Endothelial cell (in vitro differentiated cells): Measurements from ENCODE around the gene FOXC2. TPM values are rescaled to one million over a fixed set of nuclear protein-coding genes. Genes with fewer than 3 reads are reported as not detected.
A peak's percentile ranks its signal among the peaks of the same experiment; 100 is the strongest.

Experiments
- DNase-seq: peaks from one replicate; pipeline ENCODE4 v3.0.0; 2021; ENCODE audit warnings: low spot score
- H3K27ac Mint-ChIP-seq: one replicate; pipeline ENCODE4 v1.8.0; 2021; ENCODE audit warnings: mixed read lengths, inconsistent platforms; ENCODE audit not compliant: unreplicated experiment
- H3K27me3 Mint-ChIP-seq: one replicate; pipeline ENCODE4 v1.8.0; 2021; ENCODE audit warnings: mild to moderate bottlenecking, moderate library complexity, mixed read lengths, inconsistent platforms; ENCODE audit not compliant: unreplicated experiment
- H3K36me3 Mint-ChIP-seq: one replicate; pipeline ENCODE4 v1.8.0; 2021; ENCODE audit warnings: mild to moderate bottlenecking, low read depth, mixed read lengths, inconsistent platforms; ENCODE audit not compliant: unreplicated experiment
- H3K4me1 Mint-ChIP-seq: one replicate; pipeline ENCODE4 v1.8.0; 2021; ENCODE audit warnings: mild to moderate bottlenecking, mixed read lengths, inconsistent platforms; ENCODE audit not compliant: unreplicated experiment
- H3K4me3 Mint-ChIP-seq: one replicate; pipeline ENCODE4 v1.8.0; 2021; ENCODE audit warnings: mild to moderate bottlenecking, mixed read lengths, inconsistent platforms; ENCODE audit not compliant: unreplicated experiment
- H3K9me3 Mint-ChIP-seq: one replicate; pipeline ENCODE4 v1.8.0; 2021; ENCODE audit warnings: mixed read lengths, inconsistent platforms; ENCODE audit not compliant: unreplicated experiment
- total RNA-seq: library from RNA; stranded (reverse); fragmentation: NEBNext Ultra II Directional; extraction: Animal tissue kit (Norgen Biotek cat#: 25700); gene quantifications from one replicate; pipeline ENCODE4 v1.2.1, GENCODE V29; 2021; ENCODE audit not compliant: unreplicated experiment
- TF ChIP-seq, protein P1 (sequence below): fragments of 200-600 bp; sonication (generic); IDR thresholded peaks from one replicate; pipeline ENCODE4 v1.5.0; 2021; ENCODE audit warnings: antibody characterized with exemption; ENCODE audit not compliant: unreplicated experiment

FOXC2 gene
- total RNA-seq, 1 donor from 2014 or later: 16.3 TPM

DNA sequence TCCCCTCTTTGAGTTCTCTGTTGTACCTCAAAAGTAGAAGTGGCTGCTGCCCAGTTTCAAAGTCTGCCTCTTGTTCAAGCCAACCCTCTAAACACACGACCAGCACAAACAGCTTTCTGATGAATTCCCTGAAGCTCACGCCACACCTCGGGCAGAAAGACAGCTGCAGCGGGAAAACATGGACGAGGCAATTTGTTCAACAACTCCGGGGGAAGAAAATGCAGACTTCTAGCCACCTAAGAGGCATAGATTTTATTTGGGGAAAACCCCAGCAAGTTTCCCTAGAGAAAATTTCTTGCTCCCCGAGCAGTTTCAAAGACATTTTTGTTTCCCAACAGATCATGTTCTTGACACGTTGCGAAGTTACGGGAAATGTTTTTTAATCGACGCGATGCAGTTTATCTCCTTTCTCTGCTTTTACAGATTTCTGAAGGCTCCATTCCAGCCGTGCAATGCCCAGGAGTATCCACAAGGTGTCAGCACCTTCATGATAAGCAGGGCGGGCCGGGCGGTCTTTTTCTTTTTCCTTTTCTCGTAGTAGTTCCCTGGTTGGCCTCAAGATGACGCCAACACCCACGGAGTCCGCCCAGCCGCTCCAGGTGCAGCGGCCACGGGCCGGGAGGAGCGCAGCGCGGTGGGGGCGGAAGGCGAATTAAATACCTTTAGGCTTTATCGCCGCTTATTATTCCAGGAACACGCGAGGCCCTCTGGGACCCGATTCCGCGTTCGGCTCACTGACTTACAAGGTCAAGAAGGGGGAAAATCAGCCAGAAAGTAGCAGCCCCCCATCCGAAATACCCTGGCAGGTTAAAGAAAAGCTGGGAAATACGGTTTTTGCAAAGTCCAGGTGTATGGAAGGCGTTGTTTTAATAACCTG lies 2.9 kb upstream of the FOXC2 start:
- no peaks in the 10 kb centered on the region for H3K9me3 Mint-ChIP-seq
- TF ChIP-seq, protein P1, sequence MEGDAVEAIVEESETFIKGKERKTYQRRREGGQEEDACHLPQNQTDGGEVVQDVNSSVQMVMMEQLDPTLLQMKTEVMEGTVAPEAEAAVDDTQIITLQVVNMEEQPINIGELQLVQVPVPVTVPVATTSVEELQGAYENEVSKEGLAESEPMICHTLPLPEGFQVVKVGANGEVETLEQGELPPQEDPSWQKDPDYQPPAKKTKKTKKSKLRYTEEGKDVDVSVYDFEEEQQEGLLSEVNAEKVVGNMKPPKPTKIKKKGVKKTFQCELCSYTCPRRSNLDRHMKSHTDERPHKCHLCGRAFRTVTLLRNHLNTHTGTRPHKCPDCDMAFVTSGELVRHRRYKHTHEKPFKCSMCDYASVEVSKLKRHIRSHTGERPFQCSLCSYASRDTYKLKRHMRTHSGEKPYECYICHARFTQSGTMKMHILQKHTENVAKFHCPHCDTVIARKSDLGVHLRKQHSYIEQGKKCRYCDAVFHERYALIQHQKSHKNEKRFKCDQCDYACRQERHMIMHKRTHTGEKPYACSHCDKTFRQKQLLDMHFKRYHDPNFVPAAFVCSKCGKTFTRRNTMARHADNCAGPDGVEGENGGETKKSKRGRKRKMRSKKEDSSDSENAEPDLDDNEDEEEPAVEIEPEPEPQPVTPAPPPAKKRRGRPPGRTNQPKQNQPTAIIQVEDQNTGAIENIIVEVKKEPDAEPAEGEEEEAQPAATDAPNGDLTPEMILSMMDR: peak; percentile 100
- no peaks in the 10 kb centered on the region for H3K36me3 Mint-ChIP-seq
- DNase-seq: peak; percentile 93
- no peak overlapping the region for H3K27ac Mint-ChIP-seq
- peaks cover 15% of the 10 kb centered on the region for H3K4me1 Mint-ChIP-seq
- peak overlapping the region; percentile 56 for H3K4me3 Mint-ChIP-seq
- H3K27me3 Mint-ChIP-seq: peaks cover 5% of the 10 kb centered on the region

DNA sequence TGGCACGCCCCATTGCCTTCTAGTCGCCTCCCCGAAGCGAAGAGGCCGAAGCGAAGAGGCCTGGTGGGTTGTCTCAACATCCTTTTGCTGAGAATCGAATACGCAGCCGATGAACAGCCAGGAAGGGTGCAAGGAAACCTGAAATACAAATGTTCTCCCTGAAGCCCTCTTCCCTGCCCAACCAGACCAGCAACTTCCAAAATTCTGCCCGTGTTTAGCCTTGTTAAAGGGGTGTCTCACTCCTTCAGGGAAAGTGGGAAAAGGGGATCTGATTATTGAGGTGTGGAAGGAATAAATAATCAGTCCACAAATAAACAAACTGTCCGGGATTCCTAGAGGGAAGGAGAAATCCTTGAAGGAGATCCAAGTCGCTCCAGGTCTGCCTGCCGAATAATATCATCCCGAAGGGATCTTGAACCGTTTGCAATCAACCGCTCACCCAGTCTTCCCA lies 1.4 kb upstream of the FOXC2 start:
- no peak for DNase-seq
- Mint-ChIP-seq H3K27ac (no peak overlapping the region), H3K4me1 (peaks cover 25% of the 10 kb centered on the region), H3K36me3 (peaks cover 7% of the 10 kb centered on the region), H3K27me3 (peaks cover 12% of the 10 kb centered on the region), H3K9me3 (no peaks in the 10 kb centered on the region), H3K4me3 (peak overlapping the region; percentile 71)
- TF ChIP-seq, protein P1: no peak

DNA sequence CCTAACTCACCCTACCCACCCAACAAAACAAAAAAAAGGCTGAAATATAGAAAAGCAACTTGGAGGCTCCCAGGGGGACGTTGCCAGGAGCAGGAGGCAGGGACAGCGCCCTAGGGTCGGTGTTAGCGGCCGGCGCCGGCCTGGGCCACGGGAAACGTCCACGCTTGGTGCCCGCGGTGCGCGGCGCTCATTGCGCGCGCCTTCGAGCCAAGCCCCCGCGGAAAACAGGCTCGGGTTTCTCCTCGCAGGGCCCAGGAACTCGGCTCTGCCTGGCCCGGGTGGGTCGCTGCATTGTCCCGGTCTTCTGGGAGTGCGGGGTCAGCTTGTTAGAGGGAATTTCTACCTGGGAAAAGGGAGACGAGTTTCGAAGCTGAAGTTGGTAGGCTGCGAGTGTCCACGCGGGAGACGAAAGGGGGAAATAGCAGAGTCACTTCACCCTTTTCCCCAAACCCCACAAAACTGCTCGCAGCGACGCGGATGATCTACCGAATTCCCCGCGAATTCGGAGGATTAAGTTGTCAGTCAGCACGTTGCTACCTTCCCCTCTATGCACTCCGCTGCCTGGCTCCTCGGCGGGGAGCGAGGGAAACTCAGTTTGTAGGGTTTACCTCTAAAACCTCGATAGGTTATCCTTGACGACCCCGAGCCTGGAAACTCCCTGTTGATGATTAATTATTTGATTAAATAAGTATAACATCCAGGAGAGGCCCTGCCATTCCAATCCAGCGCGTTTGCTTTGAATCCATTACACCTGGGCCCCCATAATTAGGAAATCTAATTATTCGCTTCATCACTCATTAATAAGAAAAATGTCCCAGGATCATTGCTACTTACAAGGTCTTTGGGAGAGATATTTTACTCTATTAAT lies 751 bp upstream of the FOXC2 start:
- Mint-ChIP-seq H3K36me3 (peaks cover 13% of the 10 kb centered on the region), H3K27ac (no peak overlapping the region), H3K4me1 (peaks cover 30% of the 10 kb centered on the region), H3K9me3 (no peaks in the 10 kb centered on the region), H3K4me3 (peak overlapping the region; percentile 71), H3K27me3 (peaks cover 12% of the 10 kb centered on the region)
- TF ChIP-seq, protein P1: no peak
- peak; percentile 15 for DNase-seq

DNA sequence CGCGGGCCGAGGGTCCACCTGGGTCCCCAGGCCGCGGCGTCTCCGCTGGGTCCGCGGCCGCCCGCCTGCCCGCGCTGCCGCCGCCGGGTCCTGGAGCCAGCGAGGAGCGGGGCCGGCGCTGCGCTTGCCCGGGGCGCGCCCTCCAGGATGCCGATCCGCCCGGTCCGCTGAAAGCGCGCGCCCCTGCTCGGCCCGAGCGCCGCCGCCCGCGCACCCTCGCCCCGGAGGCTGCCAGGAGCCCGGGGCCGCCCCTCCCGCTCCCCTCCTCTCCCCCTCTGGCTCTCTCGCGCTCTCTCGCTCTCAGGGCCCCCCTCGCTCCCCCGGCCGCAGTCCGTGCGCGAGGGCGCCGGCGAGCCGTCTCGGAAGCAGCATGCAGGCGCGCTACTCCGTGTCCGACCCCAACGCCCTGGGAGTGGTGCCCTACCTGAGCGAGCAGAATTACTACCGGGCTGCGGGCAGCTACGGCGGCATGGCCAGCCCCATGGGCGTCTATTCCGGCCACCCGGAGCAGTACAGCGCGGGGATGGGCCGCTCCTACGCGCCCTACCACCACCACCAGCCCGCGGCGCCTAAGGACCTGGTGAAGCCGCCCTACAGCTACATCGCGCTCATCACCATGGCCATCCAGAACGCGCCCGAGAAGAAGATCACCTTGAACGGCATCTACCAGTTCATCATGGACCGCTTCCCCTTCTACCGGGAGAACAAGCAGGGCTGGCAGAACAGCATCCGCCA lies 504 bp downstream of the FOXC2 start:
- DNase-seq: peak; percentile 56
- Mint-ChIP-seq H3K27ac (no peak overlapping the region), H3K4me1 (peaks cover 37% of the 10 kb centered on the region), H3K9me3 (no peaks in the 10 kb centered on the region), H3K27me3 (peaks cover 15% of the 10 kb centered on the region), H3K36me3 (peaks cover 17% of the 10 kb centered on the region), H3K4me3 (peak overlapping the region; percentile 91)
- TF ChIP-seq, protein P1: no peak
